ENCODE data around the gene CAPZB.
"Not testable (repeated sequence)": the region's sequence is repeated elsewhere in the genome, so short reads cannot be mapped to it uniquely, and the experiment has no call there.

Gene CAPZB

DNA sequence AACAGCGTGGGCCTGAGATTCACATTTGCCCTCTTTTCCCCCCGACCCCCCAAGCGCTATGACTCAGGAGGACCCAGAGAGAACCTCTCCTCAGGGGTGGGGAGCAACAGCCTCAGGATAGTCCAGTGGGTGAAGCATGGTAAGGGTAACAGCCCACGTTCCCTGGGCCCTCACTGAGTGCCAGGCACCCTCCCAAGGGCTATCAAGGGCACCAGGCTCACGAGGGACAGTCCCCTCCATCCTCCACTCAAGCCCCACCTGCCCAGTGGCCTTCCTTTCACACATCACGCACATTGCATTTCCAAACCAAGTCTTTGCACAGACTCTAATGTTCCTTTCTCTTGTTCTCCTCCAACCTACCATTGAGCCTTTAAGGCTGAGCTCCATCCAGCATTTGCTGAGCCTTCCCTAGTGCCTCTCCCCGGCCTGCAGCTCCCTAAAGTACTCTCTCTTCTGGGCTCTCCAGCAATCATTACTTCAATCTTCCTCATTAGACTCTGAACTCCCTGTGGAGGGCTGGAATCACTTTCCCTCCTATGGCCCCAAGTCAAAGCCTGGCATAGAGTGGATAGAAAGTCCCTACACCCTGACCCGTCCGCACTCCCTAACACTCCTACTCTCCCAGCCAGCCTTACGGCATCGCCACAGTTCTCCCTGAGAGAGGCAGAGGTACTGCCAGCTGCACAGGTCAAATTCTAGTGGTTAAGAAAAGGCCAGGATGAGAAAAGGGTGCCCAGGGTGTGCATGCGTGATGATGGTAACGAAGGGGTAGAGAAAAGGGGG lies 174.4 kb downstream of the CAPZB start:
- no peak for DNase-seq (ENCODE audit: low spot score)

DNA sequence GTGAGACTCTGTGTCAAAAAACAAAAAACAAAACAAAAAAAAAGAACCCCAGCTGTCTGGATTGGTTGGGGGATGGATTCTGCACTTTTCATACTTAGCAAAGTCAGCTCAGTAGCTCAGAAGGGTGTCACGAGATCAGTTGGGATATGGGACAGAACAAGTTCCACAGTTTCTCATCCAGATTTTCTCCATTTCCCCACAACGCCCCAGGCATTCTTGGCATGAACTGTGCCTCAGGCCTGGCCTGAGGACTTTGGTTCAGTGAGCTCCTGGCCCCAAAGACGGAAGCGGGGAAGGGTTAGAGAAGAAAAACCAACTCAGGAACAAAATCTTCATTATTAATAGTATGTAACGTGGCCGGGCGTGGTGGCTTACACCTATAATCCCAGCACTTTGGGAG lies 175.3 kb downstream of the CAPZB start:
- DNase-seq (ENCODE audit: low spot score), result no peak

DNA sequence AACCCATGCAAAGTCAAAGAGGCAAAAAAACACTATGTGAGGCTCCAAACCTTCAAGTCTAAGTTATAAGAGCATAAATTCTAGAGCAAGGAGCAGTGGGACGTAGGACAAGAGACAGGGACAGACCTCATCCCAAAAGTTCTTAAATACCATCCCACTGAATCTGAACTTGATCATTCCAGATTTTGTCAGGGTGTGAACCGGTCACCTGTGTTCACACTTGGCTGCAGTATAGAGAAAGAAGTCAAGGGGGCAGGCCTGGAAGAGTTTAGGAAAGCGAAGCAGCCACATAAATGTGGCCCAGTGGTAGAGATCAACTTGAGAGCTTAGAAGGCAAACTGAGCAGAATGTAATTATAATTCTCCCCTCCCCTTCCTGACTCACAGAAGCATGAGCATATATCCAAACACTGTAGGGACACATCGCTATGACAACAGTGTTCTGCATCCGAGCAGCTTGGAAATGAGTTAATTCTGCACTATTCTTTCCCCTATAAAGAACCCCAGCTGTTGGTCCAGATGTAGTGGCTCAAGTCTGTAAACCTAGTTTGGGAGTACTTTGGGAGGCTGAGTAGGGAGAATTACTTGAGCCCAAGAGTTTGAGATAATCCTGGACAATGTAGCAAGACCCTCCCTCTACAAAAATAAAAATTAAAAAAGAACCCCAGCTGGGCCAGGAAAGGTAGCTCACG lies 176.1 kb downstream of the CAPZB start:
- no peak for DNase-seq (ENCODE audit: low spot score)

DNA sequence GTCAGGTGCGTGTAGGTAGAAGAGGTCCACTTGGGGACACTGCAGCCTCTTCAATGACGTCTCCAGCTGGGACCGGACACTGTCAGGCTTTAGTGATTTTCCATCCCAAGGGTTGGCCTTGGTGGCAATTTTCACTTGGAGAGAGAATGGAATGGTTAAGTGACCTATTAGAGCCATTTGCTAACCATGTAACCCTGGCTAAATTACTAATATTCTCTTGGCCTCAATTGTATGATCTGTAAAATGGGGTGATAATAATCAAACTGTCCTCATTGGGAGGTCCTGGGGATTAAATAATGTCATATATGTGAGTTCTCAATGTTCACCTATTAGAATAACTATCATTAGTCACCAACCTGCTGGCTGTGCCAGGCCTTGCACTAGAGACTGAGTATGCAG lies 176.8 kb downstream of the CAPZB start:
- no peak for DNase-seq (ENCODE audit: low spot score)

DNA sequence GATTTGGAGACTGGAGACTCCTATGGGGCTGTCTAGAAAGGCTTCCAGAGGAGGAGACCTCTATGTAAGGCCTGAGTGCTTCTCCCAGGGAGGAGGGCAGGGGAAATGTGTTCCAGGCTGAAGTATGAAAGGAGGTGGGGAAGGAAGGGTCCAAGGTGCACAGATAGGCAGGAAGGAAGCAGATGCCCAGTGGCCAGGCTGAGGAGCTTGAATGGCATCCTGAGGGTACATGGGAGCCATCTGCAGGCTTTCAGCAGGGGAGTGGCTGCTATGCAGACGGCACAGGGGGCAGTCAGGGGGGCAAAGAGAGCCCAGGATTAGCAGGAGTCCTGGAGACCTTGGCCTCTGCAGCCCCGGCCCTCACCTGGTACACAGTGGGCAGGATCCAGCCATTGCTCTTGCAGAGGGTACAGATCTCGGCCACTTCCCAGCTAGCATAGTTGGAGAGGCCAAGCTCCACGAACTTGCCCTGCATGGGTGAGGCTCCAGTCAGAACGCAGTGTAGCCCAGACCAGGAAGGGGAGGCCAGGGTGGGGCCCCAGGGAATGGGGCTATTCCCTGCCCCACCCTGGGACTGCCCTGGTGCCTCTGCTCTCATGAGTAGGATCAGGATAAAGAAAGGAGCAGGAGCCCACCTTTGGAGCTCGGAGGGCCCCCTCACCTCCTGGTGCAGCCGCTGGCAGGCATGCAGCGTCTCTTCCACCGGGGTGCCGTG lies 177.4 kb downstream of the CAPZB start:
- DNase-seq (ENCODE audit: low spot score), result no peak

DNA sequence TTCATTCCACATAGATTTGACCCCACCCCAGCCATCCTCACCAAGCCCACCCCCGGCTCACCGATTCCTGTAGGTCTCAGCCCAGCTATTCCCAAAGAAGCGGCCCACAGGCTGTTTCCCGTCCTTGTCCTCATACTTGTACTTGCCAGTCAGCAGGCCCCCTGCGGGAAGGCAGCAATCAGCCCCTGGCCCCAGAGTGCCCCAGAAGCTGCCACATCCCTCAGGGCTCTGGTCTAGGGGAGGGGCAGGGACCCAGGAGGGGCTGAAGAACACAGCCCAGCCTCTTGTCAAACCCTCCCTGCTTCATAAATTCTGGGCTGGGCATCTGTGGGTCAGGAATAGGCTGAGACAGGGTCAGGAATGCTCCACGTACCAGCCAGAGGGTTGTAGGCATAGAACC lies 178.4 kb downstream of the CAPZB start:
- no peak for DNase-seq (ENCODE audit: low spot score)

DNA sequence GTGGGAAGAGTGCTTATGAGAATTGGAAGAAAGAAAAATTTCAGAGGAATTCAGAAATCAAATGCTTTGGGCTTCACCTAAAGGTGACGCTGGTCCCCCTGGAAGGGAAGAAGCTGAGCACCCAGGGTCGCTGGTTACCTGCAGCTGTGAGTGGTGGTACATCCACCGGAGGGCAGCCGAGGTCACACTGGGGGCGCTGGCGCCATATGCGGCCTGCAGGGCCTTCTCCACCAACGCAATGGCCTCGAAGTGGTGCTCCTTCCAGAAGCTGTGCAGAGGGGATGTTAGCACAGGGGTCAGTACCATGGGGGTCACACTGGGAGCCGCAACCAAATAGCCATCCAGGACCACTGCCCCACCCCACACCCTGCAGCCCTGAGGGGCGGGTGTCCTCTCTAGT lies 179.5 kb downstream of the CAPZB start:
- DNase-seq (ENCODE audit: low spot score), result no peak

DNA sequence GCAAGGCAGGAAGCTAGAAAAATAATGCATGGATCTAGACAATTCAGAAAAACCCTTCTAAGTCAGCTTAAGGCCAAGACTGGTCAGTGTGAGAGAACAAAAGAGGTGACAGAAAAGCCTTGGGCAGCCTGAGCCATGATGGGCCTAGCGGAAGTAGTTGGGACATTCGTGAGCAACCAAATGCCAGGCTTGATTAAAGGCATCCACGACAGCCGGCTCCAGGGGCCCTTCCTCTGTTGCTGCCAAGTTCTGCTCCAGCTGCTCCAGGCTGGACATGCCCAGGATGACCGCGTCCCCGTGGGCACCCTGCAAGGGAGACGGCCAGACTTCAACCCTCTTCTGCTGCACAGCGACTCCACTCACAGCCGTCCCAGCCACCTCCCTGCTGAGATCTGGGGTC lies 181.3 kb downstream of the CAPZB start:
- DNase-seq (ENCODE audit: low spot score), result not testable (repeated sequence)

DNA sequence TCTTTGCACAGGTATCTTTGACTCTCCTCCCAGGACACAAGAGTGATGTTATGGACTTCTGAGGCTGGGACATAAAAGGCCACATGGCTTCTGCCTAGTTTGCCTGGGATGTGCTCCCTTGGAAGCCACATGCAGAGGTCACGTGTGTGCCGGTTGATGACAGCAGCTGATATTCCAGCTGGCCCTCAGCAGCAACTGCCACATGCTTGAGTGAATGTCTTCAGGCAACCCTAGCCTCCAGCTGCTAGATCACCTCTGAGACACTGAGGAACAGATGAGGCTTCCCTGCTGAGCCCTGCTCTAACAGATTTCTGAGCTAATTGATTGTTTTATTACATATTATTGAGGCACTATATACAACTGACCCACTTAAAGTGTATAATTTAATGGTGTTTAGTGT lies 185.1 kb downstream of the CAPZB start:
- DNase-seq (ENCODE audit: low spot score), result no peak

DNA sequence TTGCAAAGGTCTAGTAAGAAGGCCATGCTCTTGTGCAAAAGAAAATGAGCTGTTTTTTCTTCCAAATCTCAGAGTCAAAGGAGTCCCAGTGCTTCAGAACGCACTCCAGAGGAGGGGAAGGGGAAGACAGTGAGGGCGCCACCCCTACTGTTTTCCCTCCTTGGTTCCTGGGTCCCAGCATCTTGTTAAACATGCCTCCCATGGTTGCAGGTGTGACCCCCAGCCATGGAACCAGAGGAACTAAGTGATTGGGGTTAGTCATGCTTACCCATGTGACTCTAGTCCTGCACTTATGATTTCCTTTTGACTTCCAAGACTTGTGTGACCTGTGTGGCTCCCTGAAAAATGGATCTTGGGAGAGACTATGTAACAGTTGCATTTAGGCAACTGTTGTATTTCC lies 190.7 kb downstream of the CAPZB start:
- DNase-seq (ENCODE audit: low spot score), result no peak

DNA sequence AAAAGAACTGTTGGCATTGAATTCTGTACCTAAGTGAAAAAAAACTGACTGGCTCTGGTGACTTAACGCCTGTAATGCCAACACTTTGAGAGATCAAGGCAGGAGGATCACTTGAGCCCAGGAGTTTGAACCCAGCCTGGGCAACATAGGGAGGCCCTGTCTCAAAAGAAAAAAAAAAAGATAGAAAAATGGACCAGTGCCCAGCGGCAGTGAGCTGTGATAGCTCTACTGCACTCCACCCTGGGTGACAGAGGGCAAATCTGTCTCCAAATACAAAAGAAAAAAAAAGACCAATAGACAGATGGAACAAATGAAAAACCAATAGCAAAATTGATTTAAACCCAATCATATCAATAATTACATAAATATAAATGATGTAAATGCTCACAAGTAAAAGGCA lies 196.1 kb downstream of the CAPZB start:
- DNase-seq (ENCODE audit: low spot score), result no peak

All from left forelimb (tissue), 1 donor.